8988T (cell line): ENCODE data around the gene ZYG11A.
"Not testable (repeated sequence)": the region's sequence is repeated elsewhere in the genome, so short reads cannot be mapped to it uniquely, and the experiment has no call there.

Experiments
- DNase-seq: peaks from one replicate; pipeline ENCODE4 v3.0.0; 2011

Gene ZYG11A

GRCh38 chr1:52842643-52843310 is at the start of gene ZYG11A:
Gene ZYG11A (plus strand): TSS chr1:52842760. CDS start chr1:52842884, 124 bp downstream.
- no peak for DNase-seq

GRCh38 chr1:52793717-52794116 is 48.8 kb upstream of the ZYG11A start:
- DNase-seq = not testable (repeated sequence)

- no peak for DNase-seq
Observed at GRCh38 chr1:52795464-52795863, 47.1 kb upstream of the ZYG11A start.

- no peak for DNase-seq
Observed at GRCh38 chr1:52798331-52798730, 44.2 kb upstream of the ZYG11A start.

- no peak for DNase-seq
Observed at GRCh38 chr1:52801011-52801410, 41.5 kb upstream of the ZYG11A start.

GRCh38 chr1:52804083-52804482 is 38.5 kb upstream of the ZYG11A start:
- DNase-seq = not testable (repeated sequence)

GRCh38 chr1:52814465-52814864 is 28.1 kb upstream of the ZYG11A start:
- DNase-seq = no peak

- not testable (repeated sequence) for DNase-seq
Observed at GRCh38 chr1:52820830-52821229, 21.7 kb upstream of the ZYG11A start.

GRCh38 chr1:52825868-52826267 is 16.7 kb upstream of the ZYG11A start:
- no peak for DNase-seq

- no peak for DNase-seq
Observed at GRCh38 chr1:52834798-52835197, 7.8 kb upstream of the ZYG11A start.

GRCh38 chr1:52836035-52836434 is 6.5 kb upstream of the ZYG11A start:
- no peak for DNase-seq

GRCh38 chr1:52839175-52839574 is 3.4 kb upstream of the ZYG11A start:
- DNase-seq = not testable (repeated sequence)

- DNase-seq = not testable (repeated sequence)
Observed at GRCh38 chr1:52845119-52845518, 2.6 kb downstream of the ZYG11A start.

- no peak for DNase-seq
Observed at GRCh38 chr1:52848423-52848822, 5.9 kb downstream of the ZYG11A start.

GRCh38 chr1:52850951-52851350 is 8.4 kb downstream of the ZYG11A start:
- no peak for DNase-seq

- no peak for DNase-seq
Observed at GRCh38 chr1:52852854-52853253, 10.3 kb downstream of the ZYG11A start.

- DNase-seq = no peak
Observed at GRCh38 chr1:52855584-52855983, 13.0 kb downstream of the ZYG11A start.

- DNase-seq = no peak
Observed at GRCh38 chr1:52856026-52856425, 13.5 kb downstream of the ZYG11A start.

- no peak for DNase-seq
Observed at GRCh38 chr1:52857443-52857842, 14.9 kb downstream of the ZYG11A start.

- no peak for DNase-seq
Observed at GRCh38 chr1:52862666-52863458, 20.3 kb downstream of the ZYG11A start.

- DNase-seq = no peak
Observed at GRCh38 chr1:52867087-52867863, 24.7 kb downstream of the ZYG11A start.

GRCh38 chr1:52869727-52870126 is 27.2 kb downstream of the ZYG11A start:
- not testable (repeated sequence) for DNase-seq

GRCh38 chr1:52876843-52877242 is 34.3 kb downstream of the ZYG11A start:
- no peak for DNase-seq

- DNase-seq = no peak
Observed at GRCh38 chr1:52877554-52877953, 35.0 kb downstream of the ZYG11A start.
